ENCODE measurements around the gene OR52I1.
A peak's percentile ranks its signal among the peaks of the same experiment; 100 is the strongest.

Gene OR52I1, protein sequence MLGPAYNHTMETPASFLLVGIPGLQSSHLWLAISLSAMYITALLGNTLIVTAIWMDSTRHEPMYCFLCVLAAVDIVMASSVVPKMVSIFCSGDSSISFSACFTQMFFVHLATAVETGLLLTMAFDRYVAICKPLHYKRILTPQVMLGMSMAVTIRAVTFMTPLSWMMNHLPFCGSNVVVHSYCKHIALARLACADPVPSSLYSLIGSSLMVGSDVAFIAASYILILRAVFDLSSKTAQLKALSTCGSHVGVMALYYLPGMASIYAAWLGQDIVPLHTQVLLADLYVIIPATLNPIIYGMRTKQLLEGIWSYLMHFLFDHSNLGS

GRCh38 chr11:4593739-4594138, at the start of gene OR52I1:
Gene OR52I1 (plus strand): TSS chr11:4594039. CDS start chr11:4594039, 0 bp downstream.
- DNase-seq: no peak

DNA sequence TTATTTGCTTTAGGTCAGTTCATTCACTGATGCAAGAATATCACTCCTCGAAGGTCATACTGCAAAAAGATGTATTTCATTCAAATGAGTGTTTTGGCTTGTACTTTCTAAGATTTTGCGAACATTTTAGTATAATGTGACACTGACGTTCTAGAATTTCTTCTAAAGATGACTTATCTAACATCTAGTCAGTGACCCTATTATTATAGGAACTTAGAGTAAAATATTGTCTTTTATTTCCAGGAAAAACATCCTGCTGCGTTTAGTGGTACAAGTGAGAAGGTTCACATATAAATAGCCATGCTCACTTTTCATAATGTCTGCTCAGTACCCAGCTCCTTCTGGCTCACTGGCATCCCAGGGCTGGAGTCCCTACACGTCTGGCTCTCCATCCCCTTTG, 48.9 kb upstream of the OR52I1 start, which contains the start of gene OR52M1:
OR52M1 (plus strand) TSS at position 301 of the 400 bp plus-strand sequence; CDS start at position 301, 0 bp downstream.
- no peak for DNase-seq

- DNase-seq: no peak
Measured at GRCh38 chr11:4546878-4547277, 47.0 kb upstream of the OR52I1 start.

GRCh38 chr11:4547416-4547815, 46.4 kb upstream of the OR52I1 start:
- DNase-seq: no peak

DNA sequence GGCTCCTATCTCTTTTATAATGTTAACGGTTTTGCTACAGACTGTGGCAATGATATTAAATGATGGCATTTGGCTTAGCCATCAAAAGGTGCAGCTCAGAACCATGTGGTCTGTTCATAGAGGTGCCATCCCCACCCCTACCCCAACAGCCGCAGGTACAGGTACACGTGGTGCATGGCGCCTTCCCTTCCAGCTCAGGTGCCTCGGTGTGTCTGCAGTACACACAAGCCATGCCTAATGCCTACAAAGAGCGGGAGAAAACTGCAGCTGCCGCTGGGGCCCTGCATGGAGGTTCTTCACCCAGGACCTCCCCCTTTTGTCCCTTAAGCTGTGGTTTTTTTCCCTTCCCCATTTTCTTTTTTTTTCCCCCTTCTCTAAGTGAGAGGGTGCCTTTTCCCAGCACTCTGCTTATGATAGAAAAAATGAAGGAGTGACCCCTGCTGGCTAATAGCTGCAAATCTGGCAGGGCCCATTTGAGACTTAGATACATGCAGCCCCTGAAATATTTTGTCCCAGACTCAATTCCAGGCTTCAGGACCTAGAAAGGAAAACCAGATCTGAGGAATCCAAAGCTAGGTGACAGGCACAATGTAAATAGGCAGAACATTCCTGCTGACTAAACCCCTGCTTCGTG, 42.4 kb upstream of the OR52I1 start:
- DNase-seq: no peak

DNA sequence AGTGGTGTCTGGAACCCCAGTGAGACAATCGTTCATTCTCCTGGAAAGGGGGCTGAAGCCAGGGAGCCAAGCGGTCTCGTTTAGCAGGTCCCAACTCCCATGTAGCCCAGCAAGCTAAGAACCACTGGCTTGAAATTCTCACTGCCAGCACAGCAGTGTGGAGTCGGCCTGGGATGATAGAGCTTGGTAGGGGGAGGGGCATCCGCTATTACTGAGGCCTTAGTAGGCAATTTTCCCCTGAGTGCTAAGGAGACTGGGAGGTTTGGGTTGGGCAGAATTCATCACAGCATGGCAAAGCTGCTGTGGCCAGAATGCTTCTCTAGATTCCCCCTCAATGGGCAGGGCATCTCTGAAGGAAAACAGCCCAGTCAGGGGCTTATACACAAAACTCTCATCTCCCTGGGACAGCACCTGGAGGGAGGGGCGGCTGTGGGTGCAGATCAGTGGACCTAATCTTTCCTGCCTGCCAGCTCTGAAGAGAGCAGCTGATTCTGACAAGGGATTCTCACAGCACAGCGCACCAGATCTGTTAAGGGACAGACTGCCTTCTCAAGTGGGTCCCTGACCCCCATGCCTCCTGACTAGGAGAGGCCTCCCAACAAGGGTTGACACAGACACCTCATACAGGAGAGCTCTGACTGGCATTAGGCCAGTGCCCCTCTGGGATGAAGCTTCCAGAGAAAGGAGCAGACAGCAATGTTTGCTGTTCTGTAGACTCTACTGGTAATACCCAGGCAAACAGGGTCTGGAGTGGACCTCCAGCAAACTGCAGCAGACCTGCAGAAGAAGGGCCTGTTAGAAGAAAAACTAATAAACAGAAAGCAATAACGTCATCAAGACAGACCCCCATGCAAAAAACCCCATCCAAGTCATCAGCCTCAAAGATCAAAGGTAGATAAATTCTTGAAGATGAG, 34.1 kb upstream of the OR52I1 start:
- DNase-seq: no peak

- DNase-seq: no peak
Measured at GRCh38 chr11:4560467-4560866, 33.4 kb upstream of the OR52I1 start.

GRCh38 chr11:4565371-4565770, 28.5 kb upstream of the OR52I1 start:
- no peak for DNase-seq

DNA sequence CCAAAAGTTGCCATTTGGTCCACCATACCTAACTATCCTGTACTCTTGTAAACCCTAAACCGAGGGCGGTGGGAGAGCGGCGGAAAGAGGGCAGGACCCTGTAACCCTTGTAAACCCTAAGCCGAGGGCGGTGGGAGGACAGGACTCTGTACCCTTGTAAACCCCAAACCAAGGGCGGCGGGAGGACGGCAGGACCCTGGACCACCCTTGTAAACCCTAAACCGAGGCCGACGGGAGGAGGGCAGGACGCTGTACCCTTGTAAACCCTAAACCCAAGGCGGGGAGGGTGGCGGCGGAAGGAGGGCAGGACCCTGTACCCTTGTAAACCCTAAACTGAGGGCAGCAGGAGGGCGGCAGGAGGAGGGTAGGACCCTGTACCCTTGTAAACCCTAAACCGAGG, 24.8 kb upstream of the OR52I1 start:
- no peak for DNase-seq

DNA sequence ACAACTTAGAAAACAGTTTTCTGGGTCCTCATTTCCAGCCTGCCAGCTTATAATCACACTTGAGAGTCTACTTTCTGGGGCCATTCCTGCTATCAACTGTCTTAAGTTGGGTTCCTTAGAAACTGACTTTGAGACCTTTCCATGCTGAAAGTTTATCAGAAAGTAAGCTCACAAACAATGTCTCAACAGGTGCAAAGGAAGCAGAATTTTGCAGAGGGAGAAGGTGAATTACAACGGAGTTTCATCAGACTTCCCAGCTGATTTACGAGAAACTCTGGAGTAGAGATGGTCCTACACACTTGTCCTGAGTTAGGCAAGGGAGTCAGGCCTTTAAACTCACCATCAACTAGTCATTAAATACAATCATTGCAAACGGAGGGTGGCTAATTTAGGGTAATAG, 17.0 kb upstream of the OR52I1 start:
- DNase-seq: no peak

GRCh38 chr11:4577761-4578160, 16.1 kb upstream of the OR52I1 start:
- no peak for DNase-seq

DNA sequence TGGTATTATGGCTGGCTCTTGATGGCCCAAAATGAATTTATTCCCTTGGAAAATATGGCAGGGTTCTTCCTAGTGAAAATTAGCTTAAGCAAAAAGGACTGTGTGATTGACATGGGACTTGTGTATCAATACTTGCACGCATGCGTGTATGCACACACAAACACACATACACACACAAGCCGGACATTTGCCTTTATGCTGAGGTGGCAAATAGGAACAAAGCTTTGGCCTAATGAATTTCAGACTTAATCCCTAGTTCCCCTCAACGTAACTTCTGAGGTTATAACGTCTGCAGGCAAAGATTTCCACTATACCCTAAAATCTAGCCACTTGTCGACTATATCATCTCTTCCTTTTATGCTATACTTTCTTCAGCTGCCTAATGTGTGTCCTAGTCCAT, 15.2 kb upstream of the OR52I1 start:
- DNase-seq: no peak

DNA sequence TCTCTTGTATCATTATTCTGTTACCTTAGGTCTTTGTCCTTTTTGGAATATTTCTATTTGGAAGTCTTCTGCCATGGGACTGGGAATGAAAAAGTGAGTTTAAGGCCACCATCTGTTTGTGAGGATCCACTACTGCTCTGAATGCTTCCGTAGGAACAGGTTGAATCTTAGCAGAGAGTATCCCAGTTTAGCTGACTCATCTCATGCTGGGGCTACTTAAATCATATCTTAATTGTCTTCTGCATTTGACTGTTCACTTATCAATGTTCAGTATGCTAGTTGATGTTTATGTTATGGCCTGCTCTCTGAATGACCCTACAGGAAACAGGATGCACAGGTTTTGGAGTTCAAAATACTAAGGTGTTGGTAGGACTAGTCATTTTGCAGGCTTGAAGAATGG, 13.7 kb upstream of the OR52I1 start:
- no peak for DNase-seq

GRCh38 chr11:4581443-4581842, 12.4 kb upstream of the OR52I1 start, which contains the start of gene OR52I2:
Gene OR52I2 (plus strand): TSS chr11:4581743.
- DNase-seq: no peak

GRCh38 chr11:4589017-4589416, 4.8 kb upstream of the OR52I1 start:
- DNase-seq: no peak

- DNase-seq: no peak
Measured at GRCh38 chr11:4605057-4605456, 11.2 kb downstream of the OR52I1 start.

GRCh38 chr11:4606231-4607015, 12.6 kb downstream of the OR52I1 start:
- no peak for DNase-seq

GRCh38 chr11:4607096-4607495, 13.3 kb downstream of the OR52I1 start:
- no peak for DNase-seq

DNA sequence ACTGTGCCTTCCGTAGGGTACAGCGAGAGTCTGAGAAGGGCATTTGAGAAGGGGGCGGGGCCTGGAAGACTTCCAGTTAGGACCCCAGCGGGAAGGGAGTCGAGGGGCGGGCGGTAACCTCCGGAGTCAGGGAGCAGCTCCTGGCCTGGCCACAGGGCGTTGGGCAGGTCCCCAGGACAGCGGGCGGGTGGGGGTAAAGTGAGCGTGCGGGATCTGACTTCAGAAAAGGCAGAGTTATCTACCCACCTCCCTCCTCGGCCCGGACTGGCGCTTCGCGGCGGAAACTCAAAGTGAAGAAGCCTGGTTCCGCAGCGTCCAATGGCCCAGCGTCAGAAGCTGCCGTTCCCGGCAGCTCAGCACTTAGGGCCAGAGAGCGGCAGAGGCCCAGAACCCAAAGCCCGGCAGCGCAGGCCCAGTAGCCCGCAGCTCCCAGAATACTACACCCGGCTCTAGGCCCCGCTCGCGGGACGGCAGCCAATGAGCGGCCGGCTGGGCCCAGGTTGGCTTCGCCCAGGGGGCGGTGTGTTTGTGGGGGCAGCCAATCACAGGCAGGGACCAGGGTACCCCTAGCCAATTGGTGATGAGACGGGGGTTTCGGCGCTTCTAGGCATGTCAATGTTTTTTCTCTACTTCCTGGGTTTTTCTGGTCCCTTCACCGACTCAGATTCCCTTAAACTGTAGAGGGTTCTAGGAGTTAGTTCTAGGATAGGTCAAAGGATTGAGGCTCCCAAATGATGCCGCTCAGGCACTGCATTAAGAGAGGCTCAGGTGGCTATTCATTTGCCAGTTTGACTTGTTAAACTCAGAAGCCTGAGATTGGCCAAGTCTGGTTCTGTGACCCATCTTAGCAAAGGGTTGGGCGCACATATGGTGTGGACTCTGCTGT, 14.2 kb downstream of the OR52I1 start, which contains the start of gene TRIM68:
TRIM68 (minus strand) TSS at position 451 of the 886 bp plus-strand sequence. CDS start 2,727 bp downstream, outside the sequence.
- DNase-seq: peak; percentile 95

DNA sequence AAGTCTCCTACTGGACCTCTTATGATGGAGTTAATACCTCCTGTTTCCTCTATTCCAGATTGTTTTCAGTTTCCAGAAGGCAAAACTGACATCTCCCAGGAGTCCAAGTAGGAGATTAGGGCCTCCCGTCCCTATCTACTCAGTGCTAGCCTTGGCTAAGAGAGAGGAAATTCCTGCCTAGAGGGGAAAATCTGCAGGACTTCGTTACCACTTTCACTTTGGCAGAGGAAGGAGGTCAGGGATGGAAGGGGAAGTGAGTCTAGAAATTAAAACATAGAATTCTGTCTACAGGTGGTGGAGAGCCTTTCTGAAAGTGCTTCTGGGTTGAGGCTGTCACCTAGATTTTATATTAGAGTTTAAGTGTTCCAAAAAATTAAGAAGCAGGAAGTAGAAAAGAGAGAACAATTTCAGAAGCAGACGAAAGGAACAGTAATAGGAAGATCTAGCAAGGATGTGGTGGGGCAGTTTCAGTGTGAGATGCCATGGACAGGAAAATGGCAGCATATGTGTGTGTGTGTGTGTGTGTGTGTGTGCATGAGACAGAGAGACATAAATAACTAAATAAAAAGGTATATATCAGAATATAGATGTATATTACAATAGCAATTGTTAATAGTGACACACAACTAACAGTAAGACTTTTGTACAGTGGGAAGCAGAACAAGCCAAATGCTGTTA, 16.6 kb downstream of the OR52I1 start:
- peak; percentile 33 for DNase-seq

DNA sequence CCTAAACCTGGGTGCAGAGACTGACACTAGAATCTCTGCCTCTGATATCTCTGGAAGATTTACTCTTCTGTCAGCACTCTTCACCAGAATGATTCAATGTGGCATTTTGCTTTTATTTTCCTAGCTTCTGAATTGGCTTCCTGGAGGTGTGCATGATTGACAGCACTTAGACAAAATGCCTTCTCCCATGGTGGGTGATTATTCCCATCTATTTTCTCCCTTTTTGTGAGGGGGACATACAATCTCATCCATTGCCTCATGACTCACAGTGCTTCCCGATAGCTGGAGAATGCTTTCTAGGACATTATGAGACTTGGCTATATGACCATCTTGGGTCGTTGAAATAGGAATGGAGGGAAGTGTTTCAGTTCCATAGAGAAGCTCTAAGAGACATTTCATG, 18.1 kb downstream of the OR52I1 start:
- DNase-seq: no peak

Data from CD4-positive, alpha-beta T cell treated with Interleukin-12 subunit alpha and Interleukin-12 subunit beta, for 1 hour (primary cell).